Measurements from ENCODE around the gene JUN.

The JUN gene

DNA sequence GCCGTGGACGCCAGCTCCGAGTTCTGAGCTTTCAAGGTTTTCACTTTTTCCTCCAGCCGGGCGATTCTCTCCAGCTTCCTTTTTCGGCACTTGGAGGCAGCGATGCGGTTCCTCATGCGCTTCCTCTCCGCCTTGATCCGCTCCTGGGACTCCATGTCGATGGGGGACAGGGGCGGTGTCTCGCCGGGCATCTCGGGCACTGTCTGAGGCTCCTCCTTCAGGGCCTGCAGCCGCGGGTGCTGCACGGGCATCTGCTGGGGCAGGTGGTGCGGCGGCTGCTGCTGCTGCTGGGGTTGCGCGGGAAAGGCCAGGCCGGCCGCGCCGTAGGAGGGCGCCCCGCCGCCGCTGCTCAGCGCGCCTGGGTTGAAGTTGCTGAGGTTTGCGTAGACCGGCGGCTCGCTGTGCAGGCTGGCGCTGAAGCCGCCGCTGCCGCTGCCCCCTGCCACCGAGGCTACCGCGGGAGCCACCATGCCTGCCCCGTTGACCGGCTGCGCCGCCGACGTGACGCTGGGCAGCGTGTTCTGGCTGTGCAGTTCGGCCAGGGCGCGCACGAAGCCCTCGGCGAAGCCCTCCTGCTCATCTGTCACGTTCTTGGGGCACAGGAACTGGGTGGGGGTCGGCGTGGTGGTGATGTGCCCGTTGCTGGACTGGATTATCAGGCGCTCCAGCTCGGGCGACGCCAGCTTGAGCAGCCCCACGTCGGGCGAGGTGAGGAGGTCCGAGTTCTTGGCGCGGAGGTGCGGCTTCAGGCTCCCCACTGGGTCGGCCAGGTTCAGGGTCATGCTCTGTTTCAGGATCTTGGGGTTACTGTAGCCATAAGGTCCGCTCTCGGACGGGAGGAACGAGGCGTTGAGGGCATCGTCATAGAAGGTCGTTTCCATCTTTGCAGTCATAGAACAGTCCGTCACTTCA, 1.4 kb downstream of the JUN start:
- DNase-seq: peak; percentile 24

- DNase-seq: peak; percentile 46
These were observed 2.2 kb downstream of the JUN start for GRCh38 chr1:58781541-58782177.

DNA sequence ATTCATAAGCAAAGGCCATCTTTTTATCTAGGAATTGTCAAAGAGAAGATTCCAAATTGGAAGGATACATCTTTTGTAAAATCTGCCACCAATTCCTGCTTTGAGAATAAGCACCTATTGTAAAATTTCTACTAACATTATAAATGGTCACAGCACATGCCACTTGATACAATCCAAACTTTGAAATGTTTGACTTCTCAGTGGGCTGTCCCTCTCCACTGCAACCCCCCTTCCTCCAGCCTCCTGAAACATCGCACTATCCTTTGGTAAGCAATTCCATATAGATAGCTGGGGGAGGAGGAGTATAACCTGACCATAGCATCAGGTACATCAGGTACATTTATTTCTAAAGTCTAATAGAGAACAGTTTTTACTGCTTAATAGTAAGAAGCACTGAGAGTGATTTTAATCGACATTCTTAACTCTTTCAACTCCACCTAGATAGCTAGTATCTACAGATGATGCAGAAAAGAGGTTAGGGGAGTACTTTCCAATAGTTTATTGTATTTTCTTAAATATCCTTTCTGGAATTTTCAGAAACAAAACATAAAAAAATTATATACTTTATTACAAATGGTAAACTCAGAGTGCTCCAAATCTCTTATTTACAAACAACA, 2.9 kb downstream of the JUN start:
- peak; percentile 21 for DNase-seq

DNA sequence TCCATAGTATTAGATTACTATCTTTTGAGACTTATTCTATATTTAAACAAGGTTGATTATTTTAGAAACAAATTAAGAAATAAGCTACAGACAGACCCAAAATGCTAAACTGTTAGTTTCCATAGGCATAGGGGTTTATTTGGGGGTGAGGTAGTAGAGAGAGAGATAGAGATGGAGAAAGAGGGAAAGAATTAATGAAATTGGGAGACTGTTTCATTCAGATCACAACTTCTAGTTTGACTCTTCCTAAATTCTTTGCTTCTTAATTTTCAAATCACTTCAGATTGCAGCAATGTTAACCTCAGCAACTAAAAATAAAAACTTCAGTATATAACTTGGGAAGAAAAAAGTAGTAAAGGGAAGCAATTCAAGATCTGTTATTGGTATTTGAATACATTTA, 3.4 kb downstream of the JUN start:
- no peak for DNase-seq

GRCh38 chr1:58779801-58780382, 4.0 kb downstream of the JUN start:
- DNase-seq: peak; percentile 89

- DNase-seq: no peak
These were observed 4.6 kb downstream of the JUN start for GRCh38 chr1:58779059-58779754.

GRCh38 chr1:58778385-58779000, 5.4 kb downstream of the JUN start:
- no peak for DNase-seq

DNA sequence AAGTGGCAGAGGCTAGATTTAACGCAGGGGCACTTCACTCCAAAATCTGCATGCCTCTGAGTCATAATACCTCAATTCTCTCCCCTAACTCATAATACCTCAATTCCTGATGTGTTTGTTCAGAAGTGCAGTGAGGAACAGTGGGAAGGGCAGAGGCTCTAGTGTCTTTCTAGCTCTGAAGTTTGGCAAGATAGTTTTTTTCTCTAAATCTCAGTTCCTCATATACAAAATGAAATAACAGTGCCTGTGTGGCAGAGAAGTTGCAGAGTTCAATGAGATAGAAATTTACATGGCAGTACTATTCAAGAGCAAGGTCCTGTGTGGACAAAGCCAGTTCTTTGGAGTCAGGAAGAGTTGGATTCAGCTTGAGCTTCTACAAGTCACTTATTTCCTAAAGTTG, 9.8 kb downstream of the JUN start:
- DNase-seq: no peak

GRCh38 chr1:58773406-58773840, 10.4 kb downstream of the JUN start:
- DNase-seq: peak; percentile 92

DNA sequence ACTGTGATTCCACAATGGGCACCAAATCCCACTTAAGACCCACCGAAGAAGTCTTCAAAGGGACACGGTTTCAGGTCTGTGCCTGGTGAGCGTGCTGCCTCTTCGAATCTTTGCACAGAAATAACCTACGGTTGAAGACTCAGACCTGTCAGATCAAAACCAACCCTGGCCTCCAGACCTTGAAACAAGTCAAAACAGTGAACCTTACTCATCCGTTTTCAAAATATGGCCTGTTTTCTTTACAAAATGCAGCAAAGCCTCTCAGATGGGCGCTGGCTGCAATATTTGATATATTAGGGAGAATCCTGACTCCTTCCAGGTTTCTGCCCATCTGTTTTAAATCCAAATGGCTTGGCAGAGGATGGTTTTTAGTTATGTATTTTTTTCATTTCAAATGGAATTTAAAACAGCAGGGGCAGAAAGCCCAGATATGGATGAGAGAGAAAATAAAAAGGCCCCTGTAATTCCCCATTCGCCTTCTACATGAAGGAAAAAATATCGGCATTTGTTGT, 14.0 kb downstream of the JUN start:
- no peak for DNase-seq

- peak; percentile 27 for DNase-seq
These were observed 14.7 kb downstream of the JUN start for GRCh38 chr1:58768971-58769808.

DNA sequence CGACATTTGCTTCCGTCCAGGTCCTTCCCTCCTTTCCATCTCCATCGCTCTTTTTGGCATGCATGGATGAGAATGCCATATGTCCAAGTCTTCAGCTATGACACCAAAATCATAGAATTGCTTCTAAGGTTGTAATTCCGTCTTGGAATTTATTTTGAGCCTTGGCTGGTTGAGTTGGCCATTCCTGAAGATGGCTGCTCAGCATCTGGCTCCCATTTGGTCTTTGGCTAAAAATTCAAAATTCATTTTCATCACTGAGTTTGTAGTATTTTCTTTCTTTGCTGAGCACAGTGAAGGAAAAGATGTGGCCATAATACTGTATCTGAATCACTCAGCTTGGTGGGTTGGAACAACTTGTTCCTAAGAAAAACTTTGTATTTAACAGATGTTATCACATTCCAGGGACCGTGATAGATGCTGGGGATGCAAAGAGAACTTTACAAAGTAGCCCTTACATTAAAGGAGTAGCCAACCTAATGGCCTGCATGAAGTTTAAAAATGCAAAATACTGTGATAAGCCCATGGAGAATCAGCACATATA, 15.6 kb downstream of the JUN start:
- no peak for DNase-seq

DNA sequence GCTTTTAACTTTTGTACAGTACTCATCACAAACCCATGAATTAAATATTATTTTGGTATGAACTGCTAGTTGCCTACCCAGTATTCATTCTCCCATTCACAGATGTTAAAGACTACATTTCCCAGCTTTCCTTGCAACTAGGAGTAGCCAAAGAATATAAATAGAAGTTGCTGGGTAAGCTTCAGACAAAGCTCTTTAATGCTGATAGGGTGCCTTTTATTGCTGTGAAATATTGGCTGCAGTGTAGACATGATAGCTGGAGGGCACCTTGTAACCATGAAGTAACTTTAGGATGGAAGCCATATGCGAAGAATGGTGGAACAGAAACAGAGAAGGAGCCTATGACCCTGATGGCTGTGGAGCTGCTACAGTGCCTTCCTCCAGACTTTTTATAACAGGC, 16.7 kb downstream of the JUN start:
- DNase-seq: no peak

GRCh38 chr1:58765441-58765840, 18.4 kb downstream of the JUN start:
- DNase-seq: no peak

DNA sequence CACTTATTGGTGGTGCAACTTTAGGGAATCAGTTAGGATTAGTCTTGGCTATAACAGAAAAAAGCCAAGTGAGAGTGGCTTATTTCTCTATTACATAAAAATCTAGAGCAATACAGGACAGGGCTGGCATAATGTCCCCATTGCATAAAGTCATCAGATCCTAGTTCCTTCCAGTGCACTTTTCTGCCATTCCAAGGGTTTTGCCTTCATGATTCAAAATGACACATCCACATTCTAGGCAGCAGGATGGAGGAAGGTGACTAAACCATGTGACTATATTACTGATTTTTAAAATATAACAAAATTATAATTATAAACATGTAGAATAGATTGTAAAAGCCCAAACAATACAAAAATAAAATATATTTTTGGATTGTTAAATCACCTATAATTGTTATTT, 18.8 kb downstream of the JUN start:
- DNase-seq: no peak

DNA sequence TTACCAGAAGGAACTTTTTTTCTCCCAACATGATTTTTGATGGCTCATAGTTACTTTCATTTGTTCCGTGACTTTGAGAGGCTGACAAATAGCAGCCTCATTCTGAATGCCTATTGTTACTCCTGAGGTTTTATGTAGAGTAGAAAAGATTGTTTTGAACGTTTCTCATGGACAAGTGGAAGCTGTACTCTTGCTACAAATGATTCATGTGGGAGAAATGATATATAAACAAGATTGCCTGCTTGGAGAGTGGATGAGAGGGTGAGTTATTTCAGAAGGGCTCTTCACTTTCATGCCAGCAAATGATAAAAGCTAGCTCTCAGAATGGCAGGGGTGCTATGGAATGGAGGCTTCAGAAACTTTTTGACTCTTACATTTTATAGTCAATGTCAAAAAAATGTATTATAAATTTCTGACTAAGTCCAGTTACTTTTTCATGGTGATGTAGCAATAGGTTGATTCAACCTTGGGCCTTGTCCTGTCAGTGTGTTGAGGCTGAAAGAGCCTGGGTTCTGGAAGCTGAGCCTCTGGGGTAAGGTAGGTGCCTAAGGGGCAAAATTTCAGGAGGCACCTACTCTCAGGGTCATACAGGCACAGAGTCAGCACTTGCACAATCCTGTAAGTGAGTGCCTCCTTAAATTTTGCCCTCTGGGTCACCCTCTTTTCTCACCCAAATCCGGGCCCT, 19.4 kb downstream of the JUN start:
- no peak for DNase-seq

DNA sequence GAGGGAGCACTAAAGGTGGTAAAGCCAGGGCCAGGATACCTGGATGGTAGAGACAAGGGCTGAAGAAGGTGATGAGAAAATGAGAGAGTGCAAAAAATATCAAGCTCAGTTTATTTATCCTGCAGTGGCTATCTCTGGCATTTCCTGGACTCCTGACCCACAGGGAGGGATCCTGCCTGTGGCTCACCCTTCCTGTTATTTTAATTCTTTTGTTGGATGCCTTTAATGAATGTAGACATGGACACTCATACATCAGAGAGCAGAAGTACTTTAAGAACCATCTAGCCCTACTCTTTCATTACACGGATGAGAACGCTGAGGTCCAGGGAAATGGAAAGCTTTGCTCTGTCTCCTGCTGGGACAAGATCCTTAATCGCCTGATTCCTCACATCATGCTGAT, 20.6 kb downstream of the JUN start:
- DNase-seq: no peak

GRCh38 chr1:58762806-58763205, 21.0 kb downstream of the JUN start:
- DNase-seq: no peak

DNA sequence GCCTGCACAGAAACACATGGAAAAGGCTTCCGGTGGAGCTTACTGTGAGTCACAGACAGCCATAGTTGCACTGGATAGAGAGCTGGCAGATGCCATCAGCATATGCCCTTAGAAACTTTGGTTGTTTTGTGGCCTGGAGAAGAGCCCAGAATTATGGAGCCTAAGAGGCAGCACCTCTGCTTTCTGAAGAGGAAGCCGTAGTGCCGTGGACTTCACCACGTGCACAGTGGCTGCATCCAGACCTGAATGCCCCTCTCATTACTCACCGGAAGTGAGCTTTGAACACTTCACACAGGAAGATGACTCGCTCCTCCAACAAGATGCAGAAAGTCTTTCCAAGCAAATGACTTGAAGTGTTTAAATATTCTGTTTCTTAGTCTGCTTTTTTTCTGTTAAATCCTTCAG, 28.4 kb downstream of the JUN start:
- no peak for DNase-seq

Measured in NCI-H1092 treated with DMSO at 0.1 percent for 48 hours (cell line).